SK-N-SH (cell line): ENCODE results near the gene WWOX. TPM values are rescaled to one million over a fixed set of nuclear protein-coding genes. Genes with fewer than 3 reads are reported as not detected.

Experiments used
- CTCF ChIA-PET: fragments of 300-600, 350-600 bp; formaldehyde crosslinking; extraction: SDS; loops from one replicate; lab custom pipeline; 2021; lab: Yijun Ruan, JAX
- POLR2A ChIA-PET: fragments of 350-600 bp; sonication (Branson Sonifier 250); formaldehyde crosslinking; extraction: SDS; loops from one replicate; lab custom pipeline; 2020; ENCODE audit warnings: antibody characterized with exemption, inconsistent platforms; lab: Yijun Ruan, JAX
- DNase-seq: peaks from one replicate; pipeline ENCODE4 v3.0.0; 2012
- H2AFZ ChIP-seq: fragments of 200-600 bp; sonication (generic); 2 replicates; pipeline ENCODE4 v1.8.1; 2016; ENCODE audit warnings: antibody characterized with exemption, mild to moderate bottlenecking, low read depth
- H3F3A ChIP-seq: fragments of 200-600 bp; sonication (generic); replicated peaks from 2 replicates; pipeline ENCODE3; 2016; ENCODE audit warnings: antibody characterized with exemption, mild to moderate bottlenecking; ENCODE audit not compliant: insufficient read depth
- H3K27ac ChIP-seq, 2 experiments: fragments of 200-500 bp in 1 of 2; fragments of 200-600 bp in 1 of 2; sonication (Bioruptor generic) in 1 of 2; sonication (generic), shearing (Covaris generic) in 1 of 2; 2 replicates each; pipeline versions ENCODE4 v1.5.1 to v1.6.1; 2014 to 2016; ENCODE audit warnings: low read depth in 2 of 2, inconsistent platforms in 1 of 2, low read length in 1 of 2, mild to moderate bottlenecking in 1 of 2, mixed read lengths in 1 of 2
- H3K27me3 ChIP-seq: fragments of 200-600 bp; sonication (generic), shearing (Covaris generic); 2 replicates; pipeline ENCODE4 v1.6.1; 2016; ENCODE audit warnings: mixed run types; ENCODE audit not compliant: insufficient read depth
- H3K36me3 ChIP-seq, 2 experiments: fragments of 200-500 bp in 1 of 2; fragments of 200-600 bp in 1 of 2; sonication (Bioruptor generic) in 1 of 2; sonication (generic) in 1 of 2; replicated peaks in 1 of 2; 2 replicates each; pipeline versions ENCODE3 to v1.5.1; 2014 to 2016; ENCODE audit warnings: low read length in 1 of 2, mild to moderate bottlenecking in 1 of 2; ENCODE audit not compliant: insufficient read depth in 2 of 2, control insufficient read depth in 1 of 2
- H3K4me1 ChIP-seq, 2 experiments: fragments of 200-500 bp in 1 of 2; fragments of 200-600 bp in 1 of 2; sonication (Bioruptor generic) in 1 of 2; sonication (generic), shearing (Covaris generic) in 1 of 2; 2 replicates each; pipeline versions ENCODE4 v1.5.1 to v1.6.1; 2014 to 2016; ENCODE audit warnings: low read depth in 1 of 2, low read length in 1 of 2, mixed run types in 1 of 2; ENCODE audit not compliant: insufficient read depth in 2 of 2, control insufficient read depth in 1 of 2
- H3K4me2 ChIP-seq: fragments of 200-600 bp; sonication (generic), shearing (Covaris generic); 2 replicates; pipeline ENCODE4 v1.6.1; 2017; ENCODE audit warnings: mixed run types
- H3K4me3 ChIP-seq, 2 experiments: fragments of 200-500 bp in 1 of 2; fragments of 200-600 bp in 1 of 2; sonication (Bioruptor generic) in 1 of 2; sonication (generic), shearing (Covaris generic) in 1 of 2; 2 replicates each; pipeline versions ENCODE4 v1.5.1 to v1.8.1; 2014 to 2016; ENCODE audit warnings: low read depth in 2 of 2, inconsistent platforms in 1 of 2, low read length in 1 of 2, mild to moderate bottlenecking in 1 of 2, mixed read lengths in 1 of 2, moderate library complexity in 1 of 2
- H3K79me2 ChIP-seq: fragments of 200-600 bp; sonication (generic); 2 replicates; pipeline ENCODE4 v1.8.1; 2017; ENCODE audit warnings: mild to moderate bottlenecking; ENCODE audit not compliant: insufficient read depth
- H3K9ac ChIP-seq: fragments of 200-600 bp; sonication (generic); 2 replicates; pipeline ENCODE4 v1.6.1; 2017; ENCODE audit warnings: mixed run types
- H3K9me2 ChIP-seq: fragments of 200-600 bp; sonication (generic); 2 replicates; pipeline ENCODE4 v1.6.1; 2017; ENCODE audit warnings: mixed run types
- H3K9me3 ChIP-seq: fragments of 200-600 bp; sonication (generic); 2 replicates; pipeline ENCODE4 v1.6.1; 2017; ENCODE audit warnings: mixed run types, mild to moderate bottlenecking, moderate library complexity
- H4K20me1 ChIP-seq: fragments of 200-600 bp; sonication (generic); 2 replicates; pipeline ENCODE4 v1.6.1; 2017; ENCODE audit warnings: mild to moderate bottlenecking, mixed run types; ENCODE audit not compliant: insufficient read depth
- CHD2 ChIP-seq: fragments of 150-350 bp; IDR thresholded peaks from 2 replicates; pipeline ENCODE4 v1.6.1; 2018; ENCODE audit warnings: low read length; ENCODE audit not compliant: partially characterized antibody
- ELF1 ChIP-seq: IDR thresholded peaks from 2 replicates; pipeline ENCODE4 v1.4.0; 2012
- EZH2phosphoT487 ChIP-seq: fragments of 200-600 bp; sonication (generic); IDR thresholded peaks from 2 replicates; pipeline ENCODE4 v1.6.1; 2017; ENCODE audit warnings: low read depth, mixed run types, mild to moderate bottlenecking, antibody characterized with exemption, moderate library complexity, borderline replicate concordance
- FOXJ3 ChIP-seq: sonication (generic); formaldehyde crosslinking; IDR thresholded peaks from 2 replicates; pipeline ENCODE4 v1.5.1; 2020; ENCODE audit warnings: mild to moderate bottlenecking, missing genetic modification reagents
- FOXM1 ChIP-seq: IDR thresholded peaks from 2 replicates; pipeline ENCODE4 v1.4.0; 2012; ENCODE audit warnings: low read depth, mild to moderate bottlenecking
- GABPA ChIP-seq: IDR thresholded peaks from 2 replicates; pipeline ENCODE4 v1.4.0; 2012; ENCODE audit warnings: low read depth, mild to moderate bottlenecking
- IRF3 ChIP-seq: fragments of 150-350 bp; IDR thresholded peaks from 2 replicates; pipeline ENCODE4 v1.6.1; 2016; ENCODE audit warnings: mild to moderate bottlenecking, low read depth, low read length
- MAX ChIP-seq: IDR thresholded peaks from 2 replicates; pipeline ENCODE4 v1.4.0; 2012; ENCODE audit warnings: low read depth
- MXI1 ChIP-seq: IDR thresholded peaks from 2 replicates; pipeline ENCODE4 v1.6.1; 2012; ENCODE audit warnings: mild to moderate bottlenecking, low read depth, low read length, improper control_type of control experiment
- NFIC ChIP-seq: IDR thresholded peaks from 2 replicates; pipeline ENCODE4 v1.4.0; 2012; ENCODE audit warnings: borderline replicate concordance
- NRF1 ChIP-seq: IDR thresholded peaks from 2 replicates; pipeline ENCODE4 v1.6.1; 2012; ENCODE audit warnings: low read depth, mild to moderate bottlenecking, low read length
- POLR2AphosphoS5 ChIP-seq: IDR thresholded peaks from 2 replicates; pipeline ENCODE4 v1.6.1; 2012; ENCODE audit warnings: low read depth, low read length
- RCOR1 ChIP-seq: fragments of 150-350 bp; IDR thresholded peaks from 2 replicates; pipeline ENCODE4 v1.6.1; 2017; ENCODE audit warnings: antibody characterized with exemption, low read length
- SIN3A ChIP-seq: IDR thresholded peaks from 2 replicates; pipeline ENCODE4 v1.6.1; 2012; ENCODE audit warnings: low read depth, mild to moderate bottlenecking, low read length, moderate library complexity, borderline replicate concordance
- SMC3 ChIP-seq: IDR thresholded peaks from 2 replicates; pipeline ENCODE4 v1.6.1; 2012; ENCODE audit warnings: low read depth, low read length, improper control_type of control experiment
- USF1 ChIP-seq: IDR thresholded peaks from 2 replicates; pipeline ENCODE4 v1.4.0; 2012; ENCODE audit warnings: low read depth, borderline replicate concordance
- USF2 ChIP-seq: fragments of 150-350 bp; IDR thresholded peaks from 2 replicates; pipeline ENCODE4 v1.6.1; 2017; ENCODE audit warnings: antibody characterized with exemption, low read length, low read depth, borderline replicate concordance
- YY1 ChIP-seq: IDR thresholded peaks from 2 replicates; pipeline ENCODE4 v1.4.0; 2012; ENCODE audit warnings: low read depth, mild to moderate bottlenecking
- WGBS: methylation state at CpG from one replicate; pipeline ENCODE4 v1.1.6; 2017; ENCODE audit warnings: low lambda C conversion rate; 5-methylcytosine and 5-hydroxymethylcytosine counted together
- polyA plus RNA-seq, 3 experiments: library from polyadenylated mRNA; depleted of rRNA; stranded (reverse); fragments of >200 nt; gene quantifications; 2 replicates each; pipeline ENCODE4 v1.2.3, GENCODE V29; 2012

The WWOX gene
- polyA plus RNA-seq, 1 of the 3 experiments (the other 2 are of a cell fraction), result 10.8 TPM

GRCh38 chr16:78751601-78752000 lies 652.1 kb downstream of the WWOX start:
- no peak for TF ChIP-seq MXI1
- no peak for TF ChIP-seq FOXJ3 (CRISPR knock-in tag)
- no peak for TF ChIP-seq NRF1
- TF ChIP-seq SIN3A, result no peak
- no peak for TF ChIP-seq EZH2phosphoT487
- no peak for TF ChIP-seq USF1
- TF ChIP-seq FOXM1, result no peak
- TF ChIP-seq CHD2, result no peak
- no peak for TF ChIP-seq GABPA
- no peak for TF ChIP-seq SMC3
- TF ChIP-seq YY1, result no peak
- no peak for TF ChIP-seq USF2
- TF ChIP-seq RCOR1, result no peak
- TF ChIP-seq MAX, result no peak
- no peak for TF ChIP-seq NFIC
- TF ChIP-seq ELF1, result no peak
- H3K9me2 ChIP-seq, result no peaks in the 10 kb centered on the region
- H3K27ac ChIP-seq, result no peak overlapping the region
- no peaks in the 10 kb centered on the region for H3K9me3 ChIP-seq
- H3K9ac ChIP-seq, result no peak overlapping the region
- H3F3A ChIP-seq, result no peaks in the 10 kb centered on the region
- H3K27me3 ChIP-seq, result no peaks in the 10 kb centered on the region
- H4K20me1 ChIP-seq, result no peaks in the 10 kb centered on the region
- no peaks in the 10 kb centered on the region for H3K36me3 ChIP-seq
- WGBS, result 36% methylated on average over 3 of the region's 3 CpGs
- H3K4me3 ChIP-seq, result no peak overlapping the region
- POLR2A ChIA-PET, result no interaction called here
- no peak overlapping the region for H3K4me2 ChIP-seq
- CTCF ChIA-PET, result no interaction called here
- no peak overlapping the region for H2AFZ ChIP-seq
- H3K4me1 ChIP-seq, result peaks cover 0 to 12% of the 10 kb centered on the region in 2 experiments; a peak in 1 of 4 replicates
- no peaks in the 10 kb centered on the region for H3K79me2 ChIP-seq
- no peak for DNase-seq

- Histone ChIP-seq H3K9ac (no peak overlapping the region), H3K27me3 (no peaks in the 10 kb centered on the region), H3K27ac (no peak overlapping the region), H3F3A (no peaks in the 10 kb centered on the region), H3K9me2 (no peaks in the 10 kb centered on the region), H3K79me2 (no peaks in the 10 kb centered on the region), H3K4me3 (no peak overlapping the region), H4K20me1 (no peaks in the 10 kb centered on the region), H3K9me3 (no peaks in the 10 kb centered on the region), H3K4me1 (no peaks in the 10 kb centered on the region; a peak in 1 of 4 replicates), H3K36me3 (no peaks in the 10 kb centered on the region), H2AFZ (no peak overlapping the region)
- no peak for DNase-seq
- CTCF ChIA-PET, result no interaction called here
- 71% methylated on average over 5 of the region's 5 CpGs for WGBS
- TF ChIP-seq POLR2AphosphoS5 (no peak), IRF3 (no peak)
- TF ChIP-seq, all 33 proteins: peak for 0
- POLR2A ChIA-PET, result no interaction called here
- no peak overlapping the region for H3K4me2 ChIP-seq
These were observed 655.3 kb downstream of the WWOX start for GRCh38 chr16:78754713-78755112.
